HFF-Myc (cell line): ENCODE measurements around the gene ESYT2.
A peak's percentile ranks its signal among the peaks of the same experiment; 100 is the strongest.
"Not testable (repeated sequence)": the region's sequence is repeated elsewhere in the genome, so short reads cannot be mapped to it uniquely, and the experiment has no call there.

ENCODE experiments used
- DNase-seq: peaks from one replicate; pipeline ENCODE4 v3.0.0-alpha.2; 2011; ENCODE audit warnings: low read depth; ENCODE audit errors: extremely low read depth
- H3K4me3 ChIP-seq: replicated peaks from 2 replicates; pipeline ENCODE4 v1.5.1; 2011; ENCODE audit warnings: low read depth, mild to moderate bottlenecking, control low read depth, low read length
- TF ChIP-seq, protein P1 (sequence below): IDR thresholded peaks from 2 replicates; pipeline ENCODE4 v1.5.1; 2012; ENCODE audit warnings: mild to moderate bottlenecking, low read depth, low read length, control low read depth; ENCODE audit errors: missing control alignments

The ESYT2 gene

DNA sequence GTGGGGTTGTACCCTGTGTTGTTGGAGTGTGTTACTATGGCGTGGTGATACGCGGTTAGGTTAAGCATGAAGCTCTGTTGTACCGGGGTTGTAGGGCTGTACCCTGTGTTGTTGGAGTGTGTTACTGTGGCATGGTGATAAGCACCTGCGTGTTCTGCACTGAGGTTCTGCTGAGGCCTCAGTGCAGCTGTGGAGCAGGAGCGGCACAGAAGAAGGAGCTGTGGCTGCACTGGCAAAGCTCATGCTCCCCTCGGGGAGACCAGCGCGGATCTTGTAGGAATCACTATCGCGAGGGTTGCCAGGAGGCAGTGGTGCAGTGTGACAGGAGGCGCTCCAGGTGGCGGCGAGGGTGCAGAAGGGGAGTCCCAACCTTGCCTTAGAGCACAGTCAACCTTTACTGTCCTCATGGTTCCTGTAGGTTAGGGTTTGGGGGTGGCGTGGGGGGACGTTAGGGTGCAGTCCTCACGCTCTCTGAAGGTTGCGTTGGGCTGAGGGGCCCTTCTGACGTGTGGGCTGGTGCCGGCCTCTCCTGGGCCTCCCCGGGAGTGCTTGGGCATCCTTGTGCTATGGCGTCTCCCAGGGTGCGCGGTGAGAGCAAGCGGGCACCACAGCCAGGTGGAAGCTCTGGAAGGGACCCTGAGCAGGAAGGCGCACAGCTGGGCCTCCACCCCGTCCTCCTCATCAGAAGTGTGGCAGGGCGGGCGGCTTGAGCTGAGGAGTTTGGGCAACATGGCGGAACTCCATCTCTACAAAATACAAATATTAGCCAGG is 38.1 kb upstream of the ESYT2 start:
- no peak for DNase-seq
- TF ChIP-seq, protein P1, sequence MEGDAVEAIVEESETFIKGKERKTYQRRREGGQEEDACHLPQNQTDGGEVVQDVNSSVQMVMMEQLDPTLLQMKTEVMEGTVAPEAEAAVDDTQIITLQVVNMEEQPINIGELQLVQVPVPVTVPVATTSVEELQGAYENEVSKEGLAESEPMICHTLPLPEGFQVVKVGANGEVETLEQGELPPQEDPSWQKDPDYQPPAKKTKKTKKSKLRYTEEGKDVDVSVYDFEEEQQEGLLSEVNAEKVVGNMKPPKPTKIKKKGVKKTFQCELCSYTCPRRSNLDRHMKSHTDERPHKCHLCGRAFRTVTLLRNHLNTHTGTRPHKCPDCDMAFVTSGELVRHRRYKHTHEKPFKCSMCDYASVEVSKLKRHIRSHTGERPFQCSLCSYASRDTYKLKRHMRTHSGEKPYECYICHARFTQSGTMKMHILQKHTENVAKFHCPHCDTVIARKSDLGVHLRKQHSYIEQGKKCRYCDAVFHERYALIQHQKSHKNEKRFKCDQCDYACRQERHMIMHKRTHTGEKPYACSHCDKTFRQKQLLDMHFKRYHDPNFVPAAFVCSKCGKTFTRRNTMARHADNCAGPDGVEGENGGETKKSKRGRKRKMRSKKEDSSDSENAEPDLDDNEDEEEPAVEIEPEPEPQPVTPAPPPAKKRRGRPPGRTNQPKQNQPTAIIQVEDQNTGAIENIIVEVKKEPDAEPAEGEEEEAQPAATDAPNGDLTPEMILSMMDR: no peak
- no peak overlapping the region for H3K4me3 ChIP-seq

DNA sequence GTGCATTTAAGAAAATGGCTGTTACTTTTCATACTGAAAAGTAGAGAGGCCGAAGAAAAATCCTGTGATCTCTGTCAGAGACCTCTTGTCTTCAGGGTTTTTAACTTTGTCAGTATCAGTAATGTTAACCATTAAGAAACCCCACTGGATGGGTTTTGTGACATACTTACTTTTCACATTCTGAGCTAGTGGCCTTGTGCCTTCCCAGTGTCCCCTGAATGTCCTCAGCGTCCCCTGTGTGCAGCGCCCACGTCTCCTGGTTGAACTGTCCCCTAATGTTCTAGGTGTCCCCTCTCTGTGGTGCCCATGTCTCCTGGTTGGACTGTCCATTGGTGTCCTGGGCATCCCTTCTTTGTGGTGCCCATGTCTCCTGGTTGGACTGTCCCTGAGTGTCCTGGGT is 36.7 kb upstream of the ESYT2 start:
- H3K4me3 ChIP-seq: no peak overlapping the region
- no peak for DNase-seq
- TF ChIP-seq, protein P1: no peak

DNA sequence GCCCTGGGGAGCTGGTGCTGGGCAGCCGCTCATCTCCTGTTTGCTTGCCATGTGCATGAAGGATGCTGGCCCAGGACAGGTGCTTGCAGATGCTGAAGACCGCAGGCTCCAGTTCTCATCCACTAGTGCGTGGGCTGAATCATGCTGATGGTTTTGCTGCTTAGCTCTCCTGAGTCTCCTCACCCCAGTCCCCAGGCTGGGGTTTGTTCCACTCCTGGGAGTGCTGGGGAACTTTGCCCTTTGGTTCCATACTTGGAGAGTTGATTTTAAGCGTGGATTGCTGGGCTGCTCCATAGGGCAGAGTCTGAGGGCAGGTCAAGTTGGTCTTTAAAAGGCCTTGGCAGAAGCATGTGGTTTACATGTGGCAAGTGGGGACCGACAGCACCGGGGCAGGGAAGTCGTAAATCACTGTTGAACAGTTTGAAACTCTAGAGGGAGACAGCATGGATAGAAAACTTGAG is 36.2 kb upstream of the ESYT2 start:
- TF ChIP-seq, protein P1: no peak
- no peak overlapping the region for H3K4me3 ChIP-seq
- DNase-seq: peak; percentile 70

DNA sequence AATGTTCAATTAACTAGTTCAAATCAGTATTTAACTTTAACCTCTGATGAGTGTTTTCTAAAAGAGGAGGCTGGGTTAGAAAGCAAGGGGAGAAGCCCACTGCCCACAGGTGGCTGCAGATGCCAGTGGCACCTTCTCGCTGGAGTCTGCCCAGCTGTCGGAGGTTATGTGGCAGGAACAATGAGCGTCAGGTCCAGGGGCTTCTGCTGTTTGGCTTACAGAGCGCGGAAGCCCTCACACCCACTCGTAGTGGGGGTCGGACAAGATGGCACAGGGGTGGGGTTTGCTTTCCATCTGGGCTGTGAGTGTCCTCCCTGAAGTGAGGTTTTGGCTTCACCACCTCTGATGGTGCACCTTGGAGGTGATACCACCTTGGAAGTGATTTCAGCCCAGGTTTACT is 35.5 kb upstream of the ESYT2 start:
- DNase-seq: no peak
- no peak overlapping the region for H3K4me3 ChIP-seq
- TF ChIP-seq, protein P1: no peak

DNA sequence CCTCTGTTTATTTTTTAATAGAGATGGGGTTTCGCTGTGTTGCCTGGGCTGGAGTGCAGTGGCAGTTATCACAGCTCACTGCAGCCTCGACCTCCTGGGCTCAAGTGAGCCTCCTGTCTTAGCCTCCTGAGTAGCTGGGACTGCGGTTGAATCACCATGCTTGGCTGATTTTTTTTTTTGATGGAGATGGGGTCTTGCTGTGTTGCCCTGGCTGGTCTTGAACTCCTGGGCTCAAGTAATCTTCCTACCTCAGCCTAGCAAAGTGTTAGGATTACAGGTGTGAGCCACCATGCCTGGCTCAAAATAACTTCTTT is 35.2 kb upstream of the ESYT2 start:
- TF ChIP-seq, protein P1: no peak
- no peak for DNase-seq
- H3K4me3 ChIP-seq: peak overlapping the region; percentile 35; the same call in 1 of the 2 replicates

DNA sequence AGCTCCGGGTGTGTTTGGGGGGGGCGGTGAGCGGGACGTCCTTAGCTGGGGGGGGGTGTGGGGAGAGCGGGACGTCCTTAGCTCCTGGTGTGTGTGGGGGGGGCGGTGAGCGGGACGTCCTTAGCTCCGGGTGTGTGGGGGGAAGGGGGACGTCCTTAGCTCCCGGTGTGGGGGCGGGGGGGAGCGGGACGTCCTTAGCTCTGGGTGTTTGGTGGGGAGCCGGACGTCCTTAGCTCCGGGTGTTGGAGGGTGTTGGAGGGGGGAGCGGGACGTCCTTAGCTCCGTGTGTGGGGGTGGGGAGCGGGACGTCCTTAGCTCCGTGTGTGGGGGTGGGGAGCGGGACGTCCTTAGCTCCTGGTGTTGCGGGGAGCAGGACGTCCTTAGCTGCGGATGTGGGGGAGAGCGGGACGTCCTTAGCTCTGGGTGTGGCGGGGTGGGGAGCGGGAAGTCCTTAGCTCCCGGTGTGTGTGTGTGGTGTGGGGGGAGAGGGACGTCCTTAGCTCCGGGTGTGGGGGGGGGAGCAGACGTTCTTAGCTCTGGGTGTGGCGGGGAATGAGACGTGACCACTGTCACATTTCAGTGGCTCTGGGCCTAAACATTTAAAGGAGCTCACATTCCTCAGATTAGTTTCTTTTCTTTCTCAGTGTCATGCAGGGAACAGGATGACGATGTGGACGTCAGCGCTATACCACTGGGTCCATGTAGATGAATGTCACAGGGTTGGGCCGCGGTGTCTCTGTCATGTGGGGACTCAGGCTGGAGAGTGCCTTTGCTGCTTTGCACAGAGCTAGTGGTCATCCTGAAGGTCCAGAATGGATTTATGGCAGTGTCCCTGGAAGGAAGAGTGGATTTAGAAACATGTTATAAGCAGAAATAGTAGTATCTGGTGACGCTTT is 34.5 kb upstream of the ESYT2 start:
- peak overlapping the region; percentile 35 for H3K4me3 ChIP-seq
- DNase-seq: no peak
- TF ChIP-seq, protein P1: no peak

DNA sequence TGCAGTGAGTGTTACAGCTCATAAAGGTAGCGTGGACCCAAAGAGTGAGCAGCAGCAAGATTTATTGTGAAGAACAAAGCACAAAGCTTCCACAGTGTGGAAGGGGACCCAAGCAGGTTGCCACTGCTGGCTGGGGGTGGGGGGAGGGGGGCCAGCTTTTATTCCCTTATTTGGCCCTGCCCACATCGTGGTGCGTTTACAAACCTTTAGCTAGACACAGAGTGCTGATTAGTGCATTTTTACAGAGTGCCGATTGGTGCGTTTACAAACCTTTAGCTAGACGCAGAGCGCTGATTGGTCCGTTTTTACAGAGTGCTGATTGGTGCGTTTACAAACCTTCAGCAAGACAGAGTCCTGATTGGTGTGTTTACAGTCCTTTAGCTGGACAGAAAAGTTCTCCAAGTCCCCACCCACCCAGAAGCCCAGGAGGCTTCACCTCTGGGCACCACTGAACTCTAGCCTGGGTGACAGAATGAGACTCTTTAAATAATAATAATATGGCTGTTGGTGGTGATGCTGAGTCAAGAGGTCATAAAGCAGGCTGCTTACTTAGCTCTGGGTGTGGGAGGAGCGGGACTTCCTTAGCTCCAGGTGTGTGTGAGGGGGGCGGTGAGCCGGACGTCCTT is 33.8 kb upstream of the ESYT2 start:
- not testable (repeated sequence) for DNase-seq
- H3K4me3 ChIP-seq: peak overlapping the region; percentile 35
